K562 (cell line): ENCODE data around the gene AKT1S1. TPM values are rescaled to one million over a fixed set of nuclear protein-coding genes. Genes with fewer than 3 reads are reported as not detected.

Experiments used
- ATAC-seq: fragments of 200-7000 bp; cut with Tn5 transposase; 3 replicates; pipeline ENCODE4 v1.9.1; 2020; ENCODE audit warnings: moderate library complexity
- BruUV-seq: library from RNA; stranded (reverse); fragments of 400-500 nt; replicated peaks from 2 replicates; lab custom pipeline; 2021; lab: Mats Ljungman, UMichigan
- CTCF ChIA-PET: fragments of 300-600 bp; formaldehyde crosslinking; extraction: SDS; loops from one replicate; lab custom pipeline; 2021; ENCODE audit warnings: low intra/inter-chr PET ratio; lab: Yijun Ruan, JAX
- POLR2A ChIA-PET: fragments of 300-600, 350-650 bp; sonication (Branson Sonifier 250); formaldehyde crosslinking; extraction: SDS; loops from one replicate; lab custom pipeline; 2021; ENCODE audit warnings: antibody characterized with exemption, inconsistent platforms; lab: Yijun Ruan, JAX
- DNase-seq, 4 experiments: peaks; one replicate each; pipeline versions ENCODE4 v3.0.0 to v3.0.0-alpha.2; 2011 to 2018; ENCODE audit warnings: low spot score in 3 of 4, mixed read lengths in 3 of 4; ENCODE audit errors: extremely low read depth in 1 of 4
- FAIRE-seq: peaks from 2 replicates; lab custom pipeline; 2011; peaks lifted over from hg19 to GRCh38; lab: Jason Lieb, UNC
- H2AFZ ChIP-seq: 2 replicates; pipeline ENCODE4 v1.6.0; 2011; ENCODE audit warnings: low read depth, low read length, control low read depth, inconsistent platforms
- H3K27ac ChIP-seq: fragments of 200-600 bp; 3 replicates; pipeline ENCODE4 v1.8.0; 2011; ENCODE audit warnings: low read depth, mild to moderate bottlenecking, control low read depth, inconsistent platforms, low read length, moderate library complexity, mixed read lengths; ENCODE audit errors: extremely low read depth
- H3K27me3 ChIP-seq, 2 experiments: fragments of 300-600 bp in 1 of 2; 2 replicates in 1 of 2; 3 replicates in 1 of 2; pipeline versions ENCODE4 v1.6.0 to v1.8.0; 2011; ENCODE audit warnings: inconsistent platforms in 2 of 2, low read length in 2 of 2, mild to moderate bottlenecking in 1 of 2, mixed read lengths in 1 of 2, moderate library complexity in 1 of 2; ENCODE audit not compliant: control insufficient read depth in 2 of 2, insufficient read depth in 2 of 2
- H3K36me3 ChIP-seq: fragments of 300-600 bp; 3 replicates; pipeline ENCODE4 v1.8.0; 2011; ENCODE audit warnings: mild to moderate bottlenecking, low read length, inconsistent platforms; ENCODE audit not compliant: control insufficient read depth, insufficient read depth
- H3K4me1 ChIP-seq, 2 experiments: fragments of 200-600 bp in 1 of 2; replicated peaks in 1 of 2; 2 replicates in 1 of 2; 3 replicates in 1 of 2; pipeline versions ENCODE4 v1.5.1 to v1.8.0; 2011; ENCODE audit warnings: inconsistent platforms in 2 of 2, low read length in 2 of 2, mild to moderate bottlenecking in 1 of 2, mixed read lengths in 1 of 2, moderate library complexity in 1 of 2; ENCODE audit not compliant: control insufficient read depth in 2 of 2, insufficient read depth in 2 of 2
- H3K4me2 ChIP-seq: 2 replicates; pipeline ENCODE4 v1.6.1; 2011; ENCODE audit warnings: low read length, control low read depth, inconsistent platforms, mixed read lengths; ENCODE audit not compliant: insufficient read depth
- H3K4me3 ChIP-seq: fragments of 200-600 bp; sonication (generic), shearing (Covaris generic); 2 replicates; pipeline ENCODE4 v1.5.1; 2016; ENCODE audit warnings: control low read depth, inconsistent platforms
- H3K79me2 ChIP-seq: fragments of 200-600 bp; 3 replicates; pipeline ENCODE4 v1.8.0; 2011; ENCODE audit warnings: low read length, inconsistent platforms; ENCODE audit not compliant: control insufficient read depth, insufficient read depth
- H3K9ac ChIP-seq, 2 experiments: 2 replicates each; pipeline versions ENCODE4 v1.6.0 to v1.6.1; 2011; ENCODE audit warnings: low read depth in 2 of 2, low read length in 2 of 2, control low read depth in 1 of 2, inconsistent platforms in 1 of 2, mild to moderate bottlenecking in 1 of 2, mixed read lengths in 1 of 2; ENCODE audit not compliant: insufficient read depth in 1 of 2
- H3K9me1 ChIP-seq: one replicate; pipeline ENCODE4 v1.6.0; 2011; ENCODE audit warnings: inconsistent platforms, mild to moderate bottlenecking, low read length, moderate library complexity; ENCODE audit not compliant: control insufficient read depth, insufficient read depth
- H3K9me3 ChIP-seq: replicated peaks from 2 replicates; pipeline ENCODE4 v1.5.1; 2011; ENCODE audit warnings: low read depth, low read length, inconsistent platforms; ENCODE audit not compliant: control insufficient read depth, insufficient read depth
- H4K20me1 ChIP-seq: replicated peaks from 2 replicates; pipeline ENCODE4 v1.6.1; 2011; ENCODE audit warnings: low read length, inconsistent platforms, mixed read lengths; ENCODE audit not compliant: control insufficient read depth, insufficient read depth
- BACH1 ChIP-seq: fragments of 200-800 bp; sonication (Bioruptor generic); IDR thresholded peaks from 2 replicates; pipeline ENCODE4 v1.6.1; 2016; ENCODE audit warnings: missing genetic modification characterization, missing compliant biosample characterization
- CEBPG ChIP-seq, 3 experiments: fragments of 200-800 bp in 1 of 3; sonication (Bioruptor generic) in 1 of 3; sonication (generic) in 1 of 3; formaldehyde crosslinking in 1 of 3; IDR thresholded peaks in 2 of 3; conservative IDR thresholded peaks in 1 of 3; 2 replicates each; pipeline versions ENCODE4 v1.6.1 to v1.8.0; 2016 to 2022; ENCODE audit warnings: missing compliant biosample characterization in 2 of 3, missing genetic modification characterization in 2 of 3, mild to moderate bottlenecking in 1 of 3, missing genetic modification reagents in 1 of 3
- E2F6 ChIP-seq, 2 experiments: IDR thresholded peaks; 2 replicates each; pipeline ENCODE4 v1.6.1; 2011; ENCODE audit warnings: borderline replicate concordance in 1 of 2, control low read depth in 1 of 2, low read depth in 1 of 2, low read length in 1 of 2, mild to moderate bottlenecking in 1 of 2, mixed read lengths in 1 of 2, moderate library complexity in 1 of 2; ENCODE audit not compliant: insufficient read depth in 1 of 2, insufficient read length in 1 of 2, poor library complexity in 1 of 2, severe bottlenecking in 1 of 2; ENCODE audit errors: extremely low read depth in 1 of 2
- ETS2 ChIP-seq: IDR thresholded peaks from 2 replicates; pipeline ENCODE4 v1.6.1; 2016; ENCODE audit warnings: borderline replicate concordance, missing genetic modification characterization, mild to moderate bottlenecking, moderate library complexity, missing compliant biosample characterization; ENCODE audit not compliant: poor library complexity, severe bottlenecking
- HDAC2 ChIP-seq: fragments of 450-650 bp; IDR thresholded peaks from 2 replicates; pipeline ENCODE4 v1.6.1; 2016; ENCODE audit warnings: mild to moderate bottlenecking
- MAZ ChIP-seq, 2 experiments: fragments of 450-650 bp in 1 of 2; sonication (generic) in 1 of 2; formaldehyde crosslinking; IDR thresholded peaks in 1 of 2; conservative IDR thresholded peaks in 1 of 2; 2 replicates each; pipeline versions ENCODE4 v1.4.0 to v1.5.0; 2020; ENCODE audit warnings: mild to moderate bottlenecking in 1 of 2, missing genetic modification reagents in 1 of 2
- MED1 ChIP-seq: sonication (generic); formaldehyde crosslinking; IDR thresholded peaks from 2 replicates; pipeline ENCODE4 v1.8.1; 2023; ENCODE audit warnings: missing genetic modification reagents, borderline replicate concordance
- NFE2L1 ChIP-seq: fragments of 450-650 bp; IDR thresholded peaks from 2 replicates; pipeline ENCODE4 v1.6.1; 2016; ENCODE audit warnings: missing genetic modification characterization, low read depth, mild to moderate bottlenecking, missing compliant biosample characterization, moderate library complexity, borderline replicate concordance
- POLR2B ChIP-seq: fragments of 450-650 bp; IDR thresholded peaks from 2 replicates; pipeline ENCODE4 v1.6.1; 2018; ENCODE audit warnings: low read depth; ENCODE audit not compliant: partially characterized antibody
- TEAD2 ChIP-seq: fragments of 450-650 bp; IDR thresholded peaks from 2 replicates; pipeline ENCODE4 v1.6.1; 2016; ENCODE audit warnings: missing genetic modification characterization, control low read depth, missing compliant biosample characterization
- ZBTB8A ChIP-seq: fragments of 450-650 bp; IDR thresholded peaks from 2 replicates; pipeline ENCODE4 v1.6.1; 2018; ENCODE audit warnings: mild to moderate bottlenecking, moderate library complexity; ENCODE audit not compliant: partially characterized antibody
- ZNF431 ChIP-seq: sonication (generic); formaldehyde crosslinking; IDR thresholded peaks from 2 replicates; pipeline ENCODE4 v1.8.0; 2022; ENCODE audit warnings: mild to moderate bottlenecking, missing genetic modification reagents
- WGBS: fragments of 100-300 bp; shearing (Covaris generic); methylation state at CpG from one replicate; pipeline ENCODE4 v1.1.6; 2016; ENCODE audit warnings: low coverage, mixed read lengths; ENCODE audit not compliant: insufficient coverage; ENCODE audit errors: missing lambda C conversion rate; 5-methylcytosine and 5-hydroxymethylcytosine counted together
- in situ Hi-C: fragments of 300-500 bp; cut with MboI; formaldehyde crosslinking; loops from 4 replicates; pipeline ENCODE4 v1.15.0; 2018; ENCODE audit warnings: inconsistent platforms, mixed read lengths
- intact Hi-C: fragments of 100-400 bp; cut with micrococcal nuclease; formaldehyde crosslinking; loops from 2 replicates; pipeline ENCODE4 v1.14.2; 2022
- polyA plus RNA-seq, 8 experiments: library from polyadenylated mRNA; depleted of rRNA in 4 of 8; stranded (reverse) in 5 of 8; unstranded in 3 of 8; fragments of >200 nt; fragmentation: Nextera tagmentation in 2 of 8; fragmentation: Illumina TruSeq in 1 of 8; extraction: Ambion mirVana in 2 of 8; extraction: Trizol in 1 of 8; gene quantifications; 2 replicates each; pipeline versions ENCODE4 v1.2.1 to v1.2.3, GENCODE V29; 2011 to 2014; ENCODE audit warnings: inconsistent platforms in 1 of 8, missing spikeins in 1 of 8
- total RNA-seq, 7 experiments: library from RNA; depleted of rRNA in 6 of 7; stranded (reverse); fragments of >200 nt in 6 of 7; fragmentation: Illumina TruSeq in 2 of 7; extraction: Trizol in 2 of 7; gene quantifications; 2 replicates each; pipeline versions ENCODE4 v1.2.1 to v1.2.3, GENCODE V29; 2011 to 2021; ENCODE audit warnings: low replicate concordance in 1 of 7

The AKT1S1 gene
- total and polyA plus RNA-seq, 9 of the 15 experiments (the other 6 are each of a cell fraction or from before 2014, with no cell fraction given): 1.2 to 50.3 (median 17.1) TPM

DNA sequence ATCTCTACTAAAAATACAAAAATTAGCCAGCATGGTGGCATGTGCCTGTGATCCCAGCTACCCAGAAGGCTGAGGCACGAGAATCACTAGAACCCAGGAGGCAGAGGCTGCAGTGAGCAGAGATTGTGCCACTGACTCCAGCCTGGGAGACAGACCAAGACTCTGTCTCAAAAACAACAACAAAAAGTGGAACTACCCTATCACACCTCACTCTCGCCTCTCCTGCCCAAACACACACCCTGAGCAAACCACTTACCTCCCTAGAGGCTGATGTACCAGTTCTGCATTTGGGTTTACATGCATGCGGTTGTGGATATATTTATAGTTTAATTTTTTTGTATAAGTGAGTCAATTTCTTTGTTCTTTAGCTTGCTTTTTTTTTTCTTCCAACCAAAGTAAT, 33.9 kb downstream of the AKT1S1 start:
- Histone ChIP-seq H3K27ac (no peak overlapping the region), H3K27me3 (no peaks in the 10 kb centered on the region), H3K9me1 (peaks cover 3% of the 10 kb centered on the region), H3K4me3 (no peak overlapping the region), H3K79me2 (no peaks in the 10 kb centered on the region), H3K4me1 (peaks cover 9 to 12% of the 10 kb centered on the region in 2 experiments), H2AFZ (no peak overlapping the region), H3K9ac (no peak overlapping the region), H3K36me3 (peaks cover 26% of the 10 kb centered on the region), H4K20me1 (no peaks in the 10 kb centered on the region), H3K4me2 (no peak overlapping the region), H3K9me3 (0 out of 2 replicates have a peak, but pooled peaks cover 3% of the 10 kb centered on the region)
- intact Hi-C loops: no loop called here
- TF ChIP-seq MED1 (CRISPR knock-in tag): no peak
- TF ChIP-seq MAZ (CRISPR knock-in tag; conservative IDR thresholded peaks at IDR 0.05 in 1 of 2, IDR thresholded peaks at IDR 0.05 in 1 of 2): no peak
- no peak for TF ChIP-seq HDAC2
- TF ChIP-seq E2F6 (IDR thresholded peaks at IDR 0.05; ENCODE audit: borderline replicate concordance in 1 of 2, extremely low read depth in 1 of 2, insufficient read depth in 1 of 2, insufficient read length in 1 of 2, low read depth in 1 of 2, low read length in 1 of 2, poor library complexity in 1 of 2, severe bottlenecking in 1 of 2): no peak
- no peak for TF ChIP-seq POLR2B
- TF ChIP-seq NFE2L1: no peak
- no peak for TF ChIP-seq ETS2
- no peak for TF ChIP-seq ZBTB8A
- TF ChIP-seq TEAD2 (tag): no peak
- no peak for TF ChIP-seq ZNF431 (CRISPR knock-in tag)
- no peak for TF ChIP-seq BACH1
- TF ChIP-seq CEBPG (CRISPR knock-in tag; IDR thresholded peaks at IDR 0.05): no peak
- no peak for TF ChIP-seq CEBPG (tag; conservative IDR thresholded peaks at IDR 0.05 in 1 of 2, IDR thresholded peaks at IDR 0.05 in 1 of 2)
- POLR2A ChIA-PET: interaction anchor here (0.6 to 1.3 kb wide), 2 partner anchors 8 to 250 kb away, joined by 3 to 5 read pairs; no protein-coding TSS in a partner anchor
- no TSS peak for BruUV-seq
- 80% methylated on average over 3 of the region's 3 CpGs for WGBS
- in situ Hi-C loops: no loop called here
- no peak for ATAC-seq
- no peak for DNase-seq
- CTCF ChIA-PET: no interaction called here
- FAIRE-seq: no peak
